GM18517 (cell line): ENCODE measurements around the gene DEPP1.
"Not testable (repeated sequence)": the region's sequence is repeated elsewhere in the genome, so short reads cannot be mapped to it uniquely, and the experiment has no call there.

Experiments used
- ATAC-seq: cut with Tn5 transposase; IDR thresholded peaks from one replicate; pipeline ENCODE4 v1.9.1; 2021; ENCODE audit warnings: mild to moderate bottlenecking, moderate library complexity; ENCODE audit not compliant: unreplicated experiment

DEPP1 gene

GRCh38 chr10:44978570-44979280 lies at the start of gene DEPP1:
DEPP1 (minus strand) TSS chr10:44978809; CDS start chr10:44978030, 779 bp downstream.
- ATAC-seq = no peak

GRCh38 chr10:45023426-45023825 lies 44.8 kb upstream of the DEPP1 start:
- no peak for ATAC-seq

- no peak for ATAC-seq
Observed at GRCh38 chr10:45015590-45015989, 37.0 kb upstream of the DEPP1 start.

GRCh38 chr10:45014557-45014956 lies 35.9 kb upstream of the DEPP1 start:
- not testable (repeated sequence) for ATAC-seq

GRCh38 chr10:45008524-45009161 lies 30.0 kb upstream of the DEPP1 start:
- peak; percentile 96 for ATAC-seq

- ATAC-seq = no peak
Observed at GRCh38 chr10:45006276-45007030, 27.8 kb upstream of the DEPP1 start.

GRCh38 chr10:45005284-45005683 lies 26.7 kb upstream of the DEPP1 start:
- no peak for ATAC-seq

GRCh38 chr10:45004661-45005060 lies 26.1 kb upstream of the DEPP1 start:
- no peak for ATAC-seq

GRCh38 chr10:45003432-45004000 lies 24.9 kb upstream of the DEPP1 start:
- no peak for ATAC-seq

- peak; percentile 75 for ATAC-seq
Observed at GRCh38 chr10:45001381-45002148, 23.0 kb upstream of the DEPP1 start.

GRCh38 chr10:45000752-45001380 lies 22.3 kb upstream of the DEPP1 start, which contains the start of gene ZNF22:
ZNF22 (plus strand) TSS chr10:45000923; CDS start chr10:45003369, 2,446 bp downstream.
- ATAC-seq = peak; percentile 64

GRCh38 chr10:45000138-45000751 lies 21.6 kb upstream of the DEPP1 start:
- no peak for ATAC-seq

- no peak for ATAC-seq
Observed at GRCh38 chr10:44998146-44998631, 19.6 kb upstream of the DEPP1 start.

GRCh38 chr10:44997105-44997748 lies 18.6 kb upstream of the DEPP1 start:
- ATAC-seq = no peak

GRCh38 chr10:44995914-44996669 lies 17.5 kb upstream of the DEPP1 start:
- no peak for ATAC-seq

GRCh38 chr10:44995581-44995913 lies 16.9 kb upstream of the DEPP1 start:
- ATAC-seq = no peak

- no peak for ATAC-seq
Observed at GRCh38 chr10:44994752-44995530, 16.3 kb upstream of the DEPP1 start.
